H9 (cell line): ENCODE results near the gene RAI1. TPM values are rescaled to one million over a fixed set of nuclear protein-coding genes. Genes with fewer than 3 reads are reported as not detected.
"Not testable (repeated sequence)": the region's sequence is repeated elsewhere in the genome, so short reads cannot be mapped to it uniquely, and the experiment has no call there.

Experiments
- DNase-seq: peaks from one replicate; pipeline ENCODE4 v3.0.0-alpha.2; 2017
- H2AFZ ChIP-seq: one replicate; pipeline ENCODE4 v1.6.1; 2013; ENCODE audit warnings: mild to moderate bottlenecking, low read length, control low read depth, moderate library complexity
- H2AK5ac ChIP-seq: 2 replicates; pipeline ENCODE4 v1.6.1; 2013; ENCODE audit warnings: low read length, control low read depth, mixed read lengths; ENCODE audit not compliant: insufficient read length
- H2BK120ac ChIP-seq: one replicate; pipeline ENCODE4 v1.6.1; 2013; ENCODE audit warnings: low read depth, mild to moderate bottlenecking, low read length, control low read depth, inconsistent platforms; ENCODE audit not compliant: poor library complexity, severe bottlenecking
- H2BK12ac ChIP-seq: 2 replicates; pipeline ENCODE4 v1.6.1; 2013; ENCODE audit warnings: low read length, control low read depth, mixed read lengths, low read depth; ENCODE audit not compliant: insufficient read length
- H2BK15ac ChIP-seq: 2 replicates; pipeline ENCODE4 v1.6.1; 2013; ENCODE audit warnings: low read depth, low read length, control low read depth
- H2BK20ac ChIP-seq: one replicate; pipeline ENCODE4 v1.6.1; 2013; ENCODE audit warnings: low read depth, mild to moderate bottlenecking, low read length, control low read depth, inconsistent platforms; ENCODE audit not compliant: poor library complexity, severe bottlenecking
- H2BK5ac ChIP-seq: 2 replicates; pipeline ENCODE4 v1.6.1; 2013; ENCODE audit warnings: low read length, control low read depth, mixed read lengths; ENCODE audit not compliant: insufficient read length
- H3K14ac ChIP-seq: 2 replicates; pipeline ENCODE4 v1.6.1; 2013; ENCODE audit warnings: low read length, control low read depth; ENCODE audit not compliant: insufficient read depth
- H3K18ac ChIP-seq: 2 replicates; pipeline ENCODE4 v1.6.1; 2013; ENCODE audit warnings: low read depth, mild to moderate bottlenecking, mixed read lengths, low read length, control low read depth; ENCODE audit not compliant: insufficient read length
- H3K23ac ChIP-seq: 2 replicates; pipeline ENCODE4 v1.6.1; 2013; ENCODE audit warnings: low read length, control low read depth, mixed read lengths, low read depth; ENCODE audit not compliant: insufficient read length
- H3K23me2 ChIP-seq: 2 replicates; pipeline ENCODE4 v1.6.1; 2013; ENCODE audit warnings: low read depth, mild to moderate bottlenecking, mixed read lengths, low read length, control low read depth; ENCODE audit not compliant: insufficient read length, poor library complexity, severe bottlenecking
- H3K27ac ChIP-seq: 2 replicates; pipeline ENCODE4 v1.5.1; 2013; ENCODE audit warnings: low read length, control low read depth, mixed read lengths, low read depth; ENCODE audit not compliant: insufficient read length
- H3K27me3 ChIP-seq: 2 replicates; pipeline ENCODE4 v1.6.1; 2013; ENCODE audit warnings: low read length, control low read depth, inconsistent platforms; ENCODE audit not compliant: insufficient read depth
- H3K4ac ChIP-seq: 2 replicates; pipeline ENCODE4 v1.6.1; 2013; ENCODE audit warnings: low read depth, mild to moderate bottlenecking, control low read depth, inconsistent platforms, low read length, moderate library complexity
- H3K4me1 ChIP-seq: 2 replicates; pipeline ENCODE4 v1.6.1; 2013; ENCODE audit warnings: low read length, control low read depth, inconsistent platforms; ENCODE audit not compliant: insufficient read depth
- H3K4me2 ChIP-seq: 2 replicates; pipeline ENCODE4 v1.6.1; 2013; ENCODE audit warnings: low read length, control low read depth, mixed read lengths; ENCODE audit not compliant: insufficient read length, insufficient read depth
- H3K56ac ChIP-seq: 2 replicates; pipeline ENCODE4 v1.6.1; 2013; ENCODE audit warnings: low read depth, mild to moderate bottlenecking, mixed read lengths, low read length, control low read depth; ENCODE audit not compliant: insufficient read length
- H3K79me1 ChIP-seq: 2 replicates; pipeline ENCODE4 v1.6.1; 2013; ENCODE audit warnings: low read depth, mild to moderate bottlenecking, moderate library complexity, low read length, control low read depth, inconsistent platforms; ENCODE audit not compliant: insufficient read depth, poor library complexity, severe bottlenecking
- H3K79me2 ChIP-seq: 2 replicates; pipeline ENCODE4 v1.6.1; 2013; ENCODE audit warnings: low read length, control low read depth, inconsistent platforms; ENCODE audit not compliant: insufficient read depth
- H3K9ac ChIP-seq: 2 replicates; pipeline ENCODE4 v1.6.1; 2013; ENCODE audit warnings: low read length, control low read depth, mixed read lengths; ENCODE audit not compliant: insufficient read length; ENCODE audit errors: extremely low read depth
- H3K9me3 ChIP-seq: one replicate; pipeline ENCODE4 v1.6.1; 2013; ENCODE audit warnings: low read depth, low read length, inconsistent platforms; ENCODE audit not compliant: control insufficient read depth
- H3T11ph ChIP-seq: one replicate; pipeline ENCODE4 v1.6.1; 2013; ENCODE audit warnings: mild to moderate bottlenecking, low read length, control low read depth, inconsistent platforms
- H4K20me1 ChIP-seq: one replicate; pipeline ENCODE4 v1.6.1; 2013; ENCODE audit not compliant: control insufficient read depth, insufficient read length, insufficient read depth
- H4K5ac ChIP-seq: 2 replicates; pipeline ENCODE4 v1.6.1; 2013; ENCODE audit warnings: low read depth, mild to moderate bottlenecking, mixed read lengths, low read length, control low read depth; ENCODE audit not compliant: insufficient read length
- H4K8ac ChIP-seq: replicated peaks from 2 replicates; pipeline ENCODE4 v1.6.1; 2013; ENCODE audit warnings: low read length, control low read depth, mixed read lengths, low read depth; ENCODE audit not compliant: insufficient read length
- H4K91ac ChIP-seq: 2 replicates; pipeline ENCODE4 v1.6.1; 2013; ENCODE audit warnings: low read depth, mild to moderate bottlenecking, moderate library complexity, mixed read lengths, low read length, control low read depth; ENCODE audit not compliant: insufficient read length
- H3K27ac Mint-ChIP-seq, 3 experiments: 2 replicates in 2 of 3; 3 replicates in 1 of 3; pipeline ENCODE4 v1.8.0; 2020 to 2021; ENCODE audit warnings: mixed read lengths in 3 of 3, mild to moderate bottlenecking in 1 of 3, moderate library complexity in 1 of 3
- H3K27me3 Mint-ChIP-seq: 2 replicates; pipeline ENCODE4 v1.8.0; 2021; ENCODE audit warnings: low read depth, mild to moderate bottlenecking, moderate library complexity, mixed read lengths
- H3K36me3 Mint-ChIP-seq, 3 experiments: 2 replicates in 2 of 3; 3 replicates in 1 of 3; pipeline ENCODE4 v1.8.0; 2020 to 2021; ENCODE audit warnings: low read depth in 3 of 3, mixed read lengths in 3 of 3; ENCODE audit not compliant: insufficient read depth in 1 of 3
- H3K4me1 Mint-ChIP-seq, 2 experiments: 2 replicates each; pipeline ENCODE4 v1.8.0; 2020; ENCODE audit warnings: mixed read lengths in 2 of 2
- H3K4me3 Mint-ChIP-seq, 2 experiments: 2 replicates in 1 of 2; 3 replicates in 1 of 2; pipeline ENCODE4 v1.8.0; 2020 to 2021; ENCODE audit warnings: mild to moderate bottlenecking in 2 of 2, mixed read lengths in 2 of 2, moderate library complexity in 1 of 2
- H3K9me3 Mint-ChIP-seq, 2 experiments: 2 replicates in 1 of 2; 3 replicates in 1 of 2; pipeline ENCODE4 v1.8.0; 2020; ENCODE audit warnings: mild to moderate bottlenecking in 2 of 2, mixed read lengths in 2 of 2, moderate library complexity in 1 of 2
- WGBS: extraction: QIAGEN DNeasy Blood & Tissue Kit; methylation state at CpG from one replicate; pipeline ENCODE4 v1.1.7; 2013; ENCODE audit warnings: missing lambda C conversion rate, low lambda C conversion rate, mixed read lengths; ENCODE audit not compliant: insufficient read length; ENCODE audit errors: extremely low coverage; 5-methylcytosine and 5-hydroxymethylcytosine counted together
- total RNA-seq: library from RNA; stranded (reverse); gene quantifications from 2 replicates; pipeline ENCODE4 v1.2.1, GENCODE V29; 2021
- TF ChIP-seq, protein P1 (sequence below): fragments of 200-600 bp; sonication (generic); conservative IDR thresholded peaks from 3 replicates; pipeline ENCODE4 v1.8.0; 2021; ENCODE audit warnings: antibody characterized with exemption, mild to moderate bottlenecking

Gene RAI1
- total RNA-seq, 1 experiment from 2014 or later, result 1.5 TPM

DNA sequence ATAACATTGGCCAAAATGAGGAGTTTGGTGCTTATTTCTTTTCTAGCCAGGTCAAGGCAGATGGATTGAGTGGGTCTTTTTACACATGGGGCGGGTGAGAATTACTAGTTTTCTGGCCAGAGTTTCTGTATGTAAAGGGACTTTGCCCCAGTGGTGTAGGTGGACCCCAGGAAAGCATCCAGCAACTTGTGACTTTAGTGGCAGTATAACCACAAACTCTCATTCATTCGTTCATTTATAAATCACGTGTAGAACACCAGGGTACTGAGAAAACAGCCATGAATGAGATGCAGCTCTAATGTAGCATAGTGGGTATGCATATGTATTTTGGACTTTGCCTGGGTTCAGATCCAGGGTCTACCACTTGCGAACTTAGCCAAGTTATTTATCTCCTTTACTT is 8.1 kb downstream of the RAI1 start:
- no peak overlapping the region for H3K4me3 Mint-ChIP-seq
- H4K5ac ChIP-seq, result no peak overlapping the region
- no peak overlapping the region for H2BK15ac ChIP-seq
- H3K9me3 Mint-ChIP-seq, result no peaks in the 10 kb centered on the region; a peak in 1 of 5 replicates
- H3K9me3 ChIP-seq, result no peaks in the 10 kb centered on the region
- H3K14ac ChIP-seq, result no peak overlapping the region
- no peak overlapping the region for H4K91ac ChIP-seq
- H3K18ac ChIP-seq, result no peak overlapping the region
- no peak overlapping the region for H2BK20ac ChIP-seq
- H3K56ac ChIP-seq, result no peak overlapping the region
- no peak overlapping the region for H2BK5ac ChIP-seq
- no peak overlapping the region for H2AFZ ChIP-seq
- peaks cover 97% of the 10 kb centered on the region for H3K27me3 Mint-ChIP-seq
- H3T11ph ChIP-seq, result no peak overlapping the region
- no CpG with 5 or more reads among the region's 4 CpGs for WGBS
- no peaks in the 10 kb centered on the region for H3K36me3 Mint-ChIP-seq
- H2BK120ac ChIP-seq, result no peak overlapping the region
- H3K4me1 Mint-ChIP-seq, result peaks cover 30 to 57% of the 10 kb centered on the region in 2 experiments
- H3K9ac ChIP-seq, result no peak overlapping the region
- no peaks in the 10 kb centered on the region for H4K20me1 ChIP-seq
- no peak overlapping the region for H2BK12ac ChIP-seq
- H3K27ac Mint-ChIP-seq, result no peak overlapping the region; a peak in 1 of 7 replicates
- no peak overlapping the region for H2AK5ac ChIP-seq
- no peak overlapping the region for H3K23ac ChIP-seq
- peaks cover 27% of the 10 kb centered on the region; the same call in 1 of the 2 replicates for H3K27me3 ChIP-seq
- TF ChIP-seq, protein P1, sequence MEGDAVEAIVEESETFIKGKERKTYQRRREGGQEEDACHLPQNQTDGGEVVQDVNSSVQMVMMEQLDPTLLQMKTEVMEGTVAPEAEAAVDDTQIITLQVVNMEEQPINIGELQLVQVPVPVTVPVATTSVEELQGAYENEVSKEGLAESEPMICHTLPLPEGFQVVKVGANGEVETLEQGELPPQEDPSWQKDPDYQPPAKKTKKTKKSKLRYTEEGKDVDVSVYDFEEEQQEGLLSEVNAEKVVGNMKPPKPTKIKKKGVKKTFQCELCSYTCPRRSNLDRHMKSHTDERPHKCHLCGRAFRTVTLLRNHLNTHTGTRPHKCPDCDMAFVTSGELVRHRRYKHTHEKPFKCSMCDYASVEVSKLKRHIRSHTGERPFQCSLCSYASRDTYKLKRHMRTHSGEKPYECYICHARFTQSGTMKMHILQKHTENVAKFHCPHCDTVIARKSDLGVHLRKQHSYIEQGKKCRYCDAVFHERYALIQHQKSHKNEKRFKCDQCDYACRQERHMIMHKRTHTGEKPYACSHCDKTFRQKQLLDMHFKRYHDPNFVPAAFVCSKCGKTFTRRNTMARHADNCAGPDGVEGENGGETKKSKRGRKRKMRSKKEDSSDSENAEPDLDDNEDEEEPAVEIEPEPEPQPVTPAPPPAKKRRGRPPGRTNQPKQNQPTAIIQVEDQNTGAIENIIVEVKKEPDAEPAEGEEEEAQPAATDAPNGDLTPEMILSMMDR, result no peak
- DNase-seq, result no peak
- H4K8ac ChIP-seq, result no peak overlapping the region
- no peaks in the 10 kb centered on the region for H3K79me2 ChIP-seq
- H3K4me1 ChIP-seq, result peaks cover 11% of the 10 kb centered on the region; the same call in 1 of the 2 replicates
- H3K4me2 ChIP-seq, result no peak overlapping the region
- no peaks in the 10 kb centered on the region for H3K23me2 ChIP-seq
- no peak overlapping the region for H3K27ac ChIP-seq
- no peak overlapping the region for H3K4ac ChIP-seq
- no peaks in the 10 kb centered on the region for H3K79me1 ChIP-seq

DNA sequence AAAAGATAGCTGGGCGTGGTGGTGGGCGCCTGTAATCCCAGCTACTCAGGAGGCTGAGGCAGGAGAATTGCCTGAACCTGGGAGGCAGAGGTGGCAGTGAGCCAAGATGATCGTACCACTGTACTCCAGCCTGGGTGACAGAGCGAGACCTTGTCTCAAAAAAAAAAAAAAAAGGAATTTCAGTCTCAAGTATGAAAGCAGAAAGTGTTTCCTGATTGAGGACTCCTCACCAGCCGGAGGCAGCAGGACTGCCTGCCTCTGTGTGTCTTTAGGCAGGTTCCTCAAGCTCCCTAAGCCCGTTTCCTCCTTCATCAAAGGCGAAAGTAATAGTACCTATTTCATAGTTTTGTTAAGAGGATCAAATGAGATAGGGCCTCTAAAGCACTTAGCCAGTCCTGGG is 9.0 kb downstream of the RAI1 start:
- DNase-seq, H2AK5ac ChIP-seq, H3K4ac ChIP-seq, H3K9me3 ChIP-seq, H2BK5ac ChIP-seq, H3K79me2 ChIP-seq, H3K9ac ChIP-seq, H3K23me2 ChIP-seq, H2BK12ac ChIP-seq, H3K27ac ChIP-seq, H2AFZ ChIP-seq, H3K56ac ChIP-seq, H3K14ac ChIP-seq, H3T11ph ChIP-seq, H4K5ac ChIP-seq, H3K23ac ChIP-seq, H3K4me3 Mint-ChIP-seq, H2BK15ac ChIP-seq, H2BK120ac ChIP-seq, H3K27ac Mint-ChIP-seq, H3K18ac ChIP-seq, H3K9me3 Mint-ChIP-seq, H4K20me1 ChIP-seq, H3K4me2 ChIP-seq, H4K8ac ChIP-seq, H2BK20ac ChIP-seq, H4K91ac ChIP-seq, H3K36me3 Mint-ChIP-seq, H3K79me1 ChIP-seq: not testable (repeated sequence)
- peaks cover 18% of the 10 kb centered on the region; the same call in 1 of the 2 replicates for H3K27me3 ChIP-seq
- no CpG with 5 or more reads among the region's 7 CpGs for WGBS
- H3K4me1 ChIP-seq, result peaks cover 11% of the 10 kb centered on the region; the same call in 1 of the 2 replicates
- Mint-ChIP-seq H3K27me3 (peaks cover 93% of the 10 kb centered on the region), H3K4me1 (peaks cover 25 to 51% of the 10 kb centered on the region in 2 experiments)
